SK-N-SH treated with all-trans-retinoic acid at 6 μM for 48 hours (cell line): ENCODE results near the gene ABCC10.

ENCODE experiments used
- ATAC-seq: fragments of 200-7000 bp; cut with Tn5 transposase; 3 replicates; pipeline ENCODE4 v1.9.1; 2020; ENCODE audit warnings: mild to moderate bottlenecking, moderate library complexity
- BACH2 ChIP-seq: fragments of 250-450 bp; sonication (Bioruptor Pico); IDR thresholded peaks from 2 replicates; pipeline ENCODE4 v1.9.0; 2021; ENCODE audit warnings: mild to moderate bottlenecking, borderline replicate concordance
- CSDC2 ChIP-seq: fragments of 250-450 bp; sonication (Bioruptor Pico); IDR thresholded peaks from 2 replicates; pipeline ENCODE4 v1.5.0; 2020; ENCODE audit warnings: mild to moderate bottlenecking, moderate library complexity
- ESRRG ChIP-seq: fragments of 250-450 bp; sonication (Bioruptor Pico); IDR thresholded peaks from 2 replicates; pipeline ENCODE4 v1.6.1; 2021; ENCODE audit warnings: mild to moderate bottlenecking
- GLIS3 ChIP-seq: fragments of 250-450 bp; sonication (Bioruptor Pico); IDR thresholded peaks from 2 replicates; pipeline ENCODE4 v1.5.0; 2020; ENCODE audit warnings: mild to moderate bottlenecking, moderate library complexity
- ISL1 ChIP-seq: fragments of 250-450 bp; sonication (Bioruptor Pico); IDR thresholded peaks from 2 replicates; pipeline ENCODE4 v2.1.2; 2022; ENCODE audit warnings: mild to moderate bottlenecking, moderate library complexity
- OSR1 ChIP-seq: fragments of 250-450 bp; sonication (Bioruptor Pico); IDR thresholded peaks from 2 replicates; pipeline ENCODE4 v1.8.0; 2022; ENCODE audit warnings: moderate library complexity, mild to moderate bottlenecking, inconsistent platforms
- POU6F1 ChIP-seq: fragments of 250-450 bp; sonication (Bioruptor Pico); IDR thresholded peaks from 2 replicates; pipeline ENCODE4 v1.8.0; 2021; ENCODE audit warnings: low read depth, mild to moderate bottlenecking, moderate library complexity, borderline replicate concordance
- PPARA ChIP-seq: fragments of 250-450 bp; sonication (Bioruptor Pico); IDR thresholded peaks from 2 replicates; pipeline ENCODE4 v1.5.0; 2020; ENCODE audit warnings: mild to moderate bottlenecking, borderline replicate concordance
- RARB ChIP-seq: fragments of 250-450 bp; sonication (Bioruptor Pico); IDR thresholded peaks from 2 replicates; pipeline ENCODE4 v1.8.0; 2021; ENCODE audit warnings: mild to moderate bottlenecking, moderate library complexity
- SNAI2 ChIP-seq: fragments of 250-450 bp; sonication (Bioruptor Pico); IDR thresholded peaks from 2 replicates; pipeline ENCODE4 v1.5.0; 2020; ENCODE audit warnings: mild to moderate bottlenecking, moderate library complexity
- TCF4 ChIP-seq: fragments of 250-450 bp; sonication (Bioruptor Pico); IDR thresholded peaks from 2 replicates; pipeline ENCODE4 v1.8.0; 2021; ENCODE audit warnings: mild to moderate bottlenecking, moderate library complexity, borderline replicate concordance
- TOX ChIP-seq: fragments of 250-450 bp; sonication (Bioruptor Pico); IDR thresholded peaks from 2 replicates; pipeline ENCODE4 v1.8.0; 2021; ENCODE audit warnings: mild to moderate bottlenecking, moderate library complexity, borderline replicate concordance
- TSHZ2 ChIP-seq: fragments of 250-450 bp; sonication (Bioruptor Pico); IDR thresholded peaks from 2 replicates; pipeline ENCODE4 v1.5.0; 2020; ENCODE audit warnings: mild to moderate bottlenecking, moderate library complexity
- ZFP3 ChIP-seq: fragments of 250-450 bp; sonication (Bioruptor Pico); IDR thresholded peaks from 2 replicates; pipeline ENCODE4 v1.5.0; 2020; ENCODE audit warnings: mild to moderate bottlenecking, moderate library complexity
- ZNF565 ChIP-seq: fragments of 450-650 bp; formaldehyde crosslinking; conservative IDR thresholded peaks from 2 replicates; pipeline ENCODE4 v1.5.0; 2020; ENCODE audit warnings: low read depth, mild to moderate bottlenecking, moderate library complexity
- ZNF70 ChIP-seq: fragments of 450-650 bp; formaldehyde crosslinking; IDR thresholded peaks from 2 replicates; pipeline ENCODE4 v1.5.0; 2020; ENCODE audit warnings: mild to moderate bottlenecking, moderate library complexity
- ZNF8 ChIP-seq: fragments of 450-650 bp; formaldehyde crosslinking; IDR thresholded peaks from 2 replicates; pipeline ENCODE4 v1.5.0; 2020; ENCODE audit warnings: mild to moderate bottlenecking, moderate library complexity
- TF ChIP-seq, protein P1 (sequence below): fragments of 250-450 bp; sonication (Bioruptor Pico); IDR thresholded peaks from 2 replicates; pipeline ENCODE4 v1.5.1; 2020; ENCODE audit warnings: low read depth, mild to moderate bottlenecking, moderate library complexity
- TF ChIP-seq, protein P2 (sequence below): fragments of 250-450 bp; sonication (Bioruptor Pico); IDR thresholded peaks from 2 replicates; pipeline ENCODE4 v1.8.0; 2020; ENCODE audit warnings: mild to moderate bottlenecking, moderate library complexity, borderline replicate concordance

The ABCC10 gene

GRCh38 chr6:43477235-43478007 is 50.1 kb downstream of the ABCC10 start, which contains the start of gene TJAP1:
Gene TJAP1 (plus strand): TSS chr6:43477570. CDS start chr6:43499002, 21,432 bp downstream.
- TF ChIP-seq ISL1 (CRISPR knock-in tag): no peak
- TF ChIP-seq TOX (CRISPR knock-in tag): no peak
- TF ChIP-seq ZNF8 (CRISPR knock-in tag): no peak
- TF ChIP-seq TCF4: no peak
- TF ChIP-seq, protein P1, sequence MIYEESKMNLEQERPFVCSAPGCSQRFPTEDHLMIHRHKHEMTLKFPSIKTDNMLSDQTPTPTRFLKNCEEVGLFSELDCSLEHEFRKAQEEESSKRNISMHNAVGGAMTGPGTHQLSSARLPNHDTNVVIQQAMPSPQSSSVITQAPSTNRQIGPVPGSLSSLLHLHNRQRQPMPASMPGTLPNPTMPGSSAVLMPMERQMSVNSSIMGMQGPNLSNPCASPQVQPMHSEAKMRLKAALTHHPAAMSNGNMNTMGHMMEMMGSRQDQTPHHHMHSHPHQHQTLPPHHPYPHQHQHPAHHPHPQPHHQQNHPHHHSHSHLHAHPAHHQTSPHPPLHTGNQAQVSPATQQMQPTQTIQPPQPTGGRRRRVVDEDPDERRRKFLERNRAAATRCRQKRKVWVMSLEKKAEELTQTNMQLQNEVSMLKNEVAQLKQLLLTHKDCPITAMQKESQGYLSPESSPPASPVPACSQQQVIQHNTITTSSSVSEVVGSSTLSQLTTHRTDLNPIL (CRISPR knock-in tag): no peak
- no peak for TF ChIP-seq BACH2 (CRISPR knock-in tag)
- no peak for TF ChIP-seq POU6F1 (CRISPR knock-in tag)
- TF ChIP-seq ZFP3: no peak
- no peak for TF ChIP-seq ESRRG (CRISPR knock-in tag)
- TF ChIP-seq TSHZ2 (CRISPR knock-in tag): no peak
- no peak for TF ChIP-seq RARB (CRISPR knock-in tag)
- TF ChIP-seq SNAI2 (CRISPR knock-in tag): no peak
- TF ChIP-seq ZNF565 (CRISPR knock-in tag): no peak
- TF ChIP-seq OSR1: no peak
- peak; percentile 100 for ATAC-seq

GRCh38 chr6:43478008-43478372 is 50.6 kb downstream of the ABCC10 start:
- TF ChIP-seq ISL1 (CRISPR knock-in tag) (no peak), ZNF565 (CRISPR knock-in tag) (no peak), TSHZ2 (CRISPR knock-in tag) (no peak), GLIS3 (CRISPR knock-in tag) (no peak), TOX (CRISPR knock-in tag) (no peak), PPARA (CRISPR knock-in tag) (no peak)
- peak; percentile 5; the same call in 2 of the 3 replicates for ATAC-seq

DNA sequence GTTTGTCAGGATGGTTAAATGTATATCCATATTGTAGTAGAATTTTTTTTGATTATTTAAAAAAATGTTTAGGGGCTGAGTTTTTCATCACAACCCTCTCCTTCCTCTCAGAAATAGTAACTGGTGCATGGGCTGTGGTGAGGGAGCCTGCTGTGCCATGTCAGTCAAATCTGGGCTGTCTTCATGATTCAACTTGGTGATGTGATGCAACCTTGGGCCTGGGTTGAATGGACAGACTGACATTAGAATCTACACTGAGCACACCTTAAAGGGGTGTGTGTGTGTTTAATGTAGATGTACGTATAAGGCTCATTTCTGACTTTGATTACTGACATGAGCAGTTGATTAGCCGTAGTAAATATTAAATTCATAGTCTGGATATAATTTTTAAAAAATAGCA is 53.7 kb downstream of the ABCC10 start:
- ATAC-seq: no peak
- TF ChIP-seq TCF4: no peak
- no peak for TF ChIP-seq CSDC2
- TF ChIP-seq, protein P2, sequence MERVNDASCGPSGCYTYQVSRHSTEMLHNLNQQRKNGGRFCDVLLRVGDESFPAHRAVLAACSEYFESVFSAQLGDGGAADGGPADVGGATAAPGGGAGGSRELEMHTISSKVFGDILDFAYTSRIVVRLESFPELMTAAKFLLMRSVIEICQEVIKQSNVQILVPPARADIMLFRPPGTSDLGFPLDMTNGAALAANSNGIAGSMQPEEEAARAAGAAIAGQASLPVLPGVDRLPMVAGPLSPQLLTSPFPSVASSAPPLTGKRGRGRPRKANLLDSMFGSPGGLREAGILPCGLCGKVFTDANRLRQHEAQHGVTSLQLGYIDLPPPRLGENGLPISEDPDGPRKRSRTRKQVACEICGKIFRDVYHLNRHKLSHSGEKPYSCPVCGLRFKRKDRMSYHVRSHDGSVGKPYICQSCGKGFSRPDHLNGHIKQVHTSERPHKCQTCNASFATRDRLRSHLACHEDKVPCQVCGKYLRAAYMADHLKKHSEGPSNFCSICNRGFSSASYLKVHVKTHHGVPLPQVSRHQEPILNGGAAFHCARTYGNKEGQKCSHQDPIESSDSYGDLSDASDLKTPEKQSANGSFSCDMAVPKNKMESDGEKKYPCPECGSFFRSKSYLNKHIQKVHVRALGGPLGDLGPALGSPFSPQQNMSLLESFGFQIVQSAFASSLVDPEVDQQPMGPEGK (CRISPR knock-in tag): no peak
- no peak for TF ChIP-seq POU6F1 (CRISPR knock-in tag)
- TF ChIP-seq ISL1 (CRISPR knock-in tag): no peak
- TF ChIP-seq ZNF70 (CRISPR knock-in tag): no peak
- TF ChIP-seq, protein P1 (CRISPR knock-in tag): no peak
